ENCODE measurements around the gene CADM2.
A peak's percentile ranks its signal among the peaks of the same experiment; 100 is the strongest.

The CADM2 gene

DNA sequence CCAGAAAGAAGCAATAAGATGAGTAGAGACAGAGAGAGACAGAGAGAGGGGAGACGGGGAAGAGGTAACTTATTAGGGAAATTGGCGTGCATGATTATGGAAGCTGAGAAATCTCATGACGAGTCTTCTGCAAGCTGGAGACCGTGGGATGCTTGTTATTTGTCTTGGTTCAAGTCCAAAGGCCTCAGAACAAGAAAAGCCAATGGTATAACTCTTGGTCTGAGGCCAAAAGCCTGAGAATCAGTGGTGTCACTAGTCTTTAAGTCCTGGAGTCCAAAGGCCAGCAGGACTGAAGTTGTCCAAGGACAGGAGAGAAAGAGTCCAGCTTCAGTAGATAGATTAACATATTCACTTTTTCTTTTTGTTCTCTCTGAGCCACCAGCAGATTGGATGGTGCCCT, 613.6 kb downstream of the CADM2 start:
- DNase-seq (ENCODE audit: low spot score): no peak

DNA sequence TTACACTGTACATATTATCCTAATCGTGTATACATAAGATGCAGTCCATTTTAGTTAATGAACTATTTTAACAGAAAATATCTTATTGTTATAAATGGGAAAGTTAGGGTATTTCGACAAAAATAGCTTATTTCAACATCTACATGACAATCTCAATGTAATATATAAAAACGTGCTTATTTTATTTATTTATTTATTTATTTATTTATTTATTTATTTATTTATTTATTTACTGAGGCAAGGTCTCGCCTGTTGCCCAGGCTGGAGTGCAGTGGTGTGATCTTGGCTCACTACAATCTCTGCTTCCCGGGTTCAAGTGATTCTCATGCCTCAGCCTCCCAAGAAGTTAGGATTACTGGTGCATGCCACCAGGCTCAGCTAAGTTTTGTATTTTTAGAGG, 614.2 kb downstream of the CADM2 start:
- no peak for DNase-seq (ENCODE audit: low spot score)

DNA sequence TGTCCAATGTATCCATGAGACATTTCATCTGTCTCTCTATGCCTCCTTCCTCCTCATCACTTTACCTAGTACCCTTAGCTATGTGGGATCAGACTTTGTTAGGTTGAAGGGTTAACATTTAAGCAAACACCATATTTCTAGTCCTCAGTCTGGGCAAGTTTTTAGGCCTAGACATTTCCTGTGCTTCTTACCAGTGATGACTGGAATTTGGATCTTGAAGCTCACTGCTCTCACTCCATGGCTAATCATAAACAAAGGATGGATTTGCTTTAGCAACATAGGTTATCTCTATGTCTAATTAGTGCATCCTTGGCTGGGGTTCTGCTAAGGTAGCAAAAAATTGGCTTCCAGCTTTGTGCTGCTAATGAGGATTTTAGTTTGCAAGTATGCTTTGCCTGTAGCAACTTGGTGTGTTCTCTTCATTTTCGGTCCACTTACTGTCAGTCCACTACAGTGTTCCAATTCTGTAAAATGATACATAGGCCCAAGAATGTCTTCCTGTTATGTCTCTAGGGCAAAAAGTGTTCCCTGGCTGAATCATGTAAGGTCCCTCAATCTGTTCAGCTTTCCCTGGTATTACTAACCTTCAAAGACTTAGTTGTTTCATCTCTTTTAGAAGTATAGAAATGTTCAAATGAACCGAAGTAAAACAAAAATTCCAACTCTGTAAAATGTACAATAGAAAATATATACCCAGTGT, 615.4 kb downstream of the CADM2 start:
- no peak for DNase-seq (ENCODE audit: low spot score)

DNA sequence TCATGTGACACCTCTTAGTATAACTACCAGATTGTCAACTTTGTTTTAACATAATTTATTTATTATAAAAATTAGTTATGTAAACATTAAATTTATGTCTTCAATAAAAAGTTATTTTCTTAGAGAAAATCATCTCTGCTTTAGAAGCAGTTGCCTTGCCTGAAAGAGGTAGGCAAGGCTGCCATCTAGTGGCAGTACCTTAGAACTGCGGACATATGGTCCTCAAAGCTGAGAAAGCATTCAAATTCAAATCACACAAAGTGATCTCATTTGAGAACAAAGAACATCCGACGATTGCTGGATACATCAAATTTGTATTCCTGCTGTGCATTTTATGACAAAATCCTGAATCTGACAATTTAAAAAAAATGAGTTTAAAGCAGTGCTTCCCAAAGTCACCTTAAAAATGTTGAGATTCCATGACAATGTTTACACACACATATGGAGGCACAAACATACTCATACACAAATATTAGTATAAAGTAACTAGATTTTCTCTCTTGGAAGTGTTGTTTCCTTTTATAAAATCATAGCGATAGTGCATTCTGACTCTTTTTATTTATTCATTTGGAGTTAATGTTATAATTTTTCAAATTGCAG, 617.4 kb downstream of the CADM2 start:
- DNase-seq (ENCODE audit: low spot score): peak; percentile 34

DNA sequence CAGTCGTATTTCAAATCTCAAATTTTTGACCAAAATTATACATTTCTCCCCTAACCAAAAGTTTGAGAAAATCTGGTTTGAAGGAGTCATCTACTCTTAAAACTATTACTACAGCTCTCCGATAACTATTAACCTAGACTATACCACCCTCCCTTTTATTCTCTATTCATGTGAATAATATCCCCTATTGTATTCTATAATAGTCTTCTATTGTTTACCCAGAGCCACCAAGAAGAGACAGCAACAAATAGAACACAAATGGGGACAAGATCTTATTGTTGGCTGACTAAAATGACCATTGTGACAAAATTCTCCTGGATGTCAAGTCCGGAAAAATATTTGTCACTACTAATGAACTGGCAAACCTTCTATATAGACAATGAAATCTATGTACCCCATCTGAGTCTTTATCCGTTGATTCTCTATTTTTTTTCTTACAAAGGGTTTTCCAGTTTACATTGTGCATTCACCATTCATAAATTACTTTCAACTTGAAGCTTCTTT, 618.0 kb downstream of the CADM2 start:
- DNase-seq (ENCODE audit: low spot score): no peak

DNA sequence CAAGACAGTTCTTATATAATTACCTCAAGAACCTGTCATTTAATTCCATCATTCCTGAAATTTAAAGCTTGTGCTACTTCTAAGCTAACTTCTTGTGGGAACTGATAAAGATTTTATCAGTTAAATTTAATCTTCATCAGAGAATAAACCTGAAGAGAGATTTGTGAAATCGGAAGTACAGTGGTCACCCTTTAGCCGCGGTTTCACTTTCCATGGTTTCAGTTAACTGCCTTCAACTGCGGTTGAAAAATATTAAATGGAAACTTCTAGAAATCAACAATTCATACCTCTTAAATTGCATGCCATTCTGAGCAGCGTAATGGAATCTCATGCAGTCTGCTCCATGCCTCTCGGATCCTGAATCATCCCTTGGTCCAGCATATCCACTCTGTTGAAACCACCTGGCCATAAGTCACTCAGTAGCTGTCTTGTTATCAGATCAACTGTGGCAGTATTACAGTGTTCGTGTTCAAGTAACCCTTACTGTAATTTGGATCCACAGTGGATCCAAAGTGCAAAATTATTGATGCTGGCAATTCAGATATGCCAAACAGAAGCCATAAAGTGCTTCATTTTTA, 626.1 kb downstream of the CADM2 start:
- DNase-seq (ENCODE audit: low spot score): no peak

DNA sequence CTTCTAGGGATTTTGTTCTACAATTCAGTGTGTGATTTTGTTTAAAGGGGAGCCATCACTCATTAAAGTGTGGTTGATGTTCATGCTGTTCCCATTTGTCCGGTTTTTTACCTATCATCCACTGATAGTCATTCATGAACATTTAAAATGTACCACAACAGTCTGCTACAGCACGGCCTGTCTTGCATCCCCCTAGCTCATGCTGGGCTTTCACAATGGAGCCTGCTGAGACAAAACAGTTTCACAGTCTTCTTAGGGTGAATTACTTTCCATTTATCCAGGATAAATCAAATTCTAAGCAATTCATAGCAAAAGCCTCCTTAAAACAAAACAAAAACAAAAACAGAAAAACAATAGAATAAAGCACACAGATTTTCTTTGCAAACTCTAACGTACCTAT, 627.2 kb downstream of the CADM2 start:
- no peak for DNase-seq (ENCODE audit: low spot score)

DNA sequence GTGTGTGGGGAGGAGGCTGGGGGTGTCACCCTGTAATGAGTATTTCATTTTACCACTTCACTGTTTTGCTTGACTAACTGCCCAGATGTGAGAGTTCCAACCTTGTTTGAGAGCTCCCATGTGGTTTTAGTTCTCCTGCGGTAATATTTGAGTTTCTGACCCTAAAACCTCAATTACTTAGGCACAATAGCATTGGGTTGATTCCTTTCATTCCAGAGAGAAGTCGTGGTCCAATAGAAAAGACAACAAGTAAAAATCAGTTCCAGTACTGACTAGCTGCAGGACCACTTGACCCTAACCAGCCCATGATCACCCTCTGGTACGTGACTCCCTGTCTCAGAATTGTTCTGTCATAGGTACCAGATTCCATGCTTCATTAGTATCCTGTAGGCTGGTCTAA, 630.4 kb downstream of the CADM2 start:
- no peak for DNase-seq (ENCODE audit: low spot score)

DNA sequence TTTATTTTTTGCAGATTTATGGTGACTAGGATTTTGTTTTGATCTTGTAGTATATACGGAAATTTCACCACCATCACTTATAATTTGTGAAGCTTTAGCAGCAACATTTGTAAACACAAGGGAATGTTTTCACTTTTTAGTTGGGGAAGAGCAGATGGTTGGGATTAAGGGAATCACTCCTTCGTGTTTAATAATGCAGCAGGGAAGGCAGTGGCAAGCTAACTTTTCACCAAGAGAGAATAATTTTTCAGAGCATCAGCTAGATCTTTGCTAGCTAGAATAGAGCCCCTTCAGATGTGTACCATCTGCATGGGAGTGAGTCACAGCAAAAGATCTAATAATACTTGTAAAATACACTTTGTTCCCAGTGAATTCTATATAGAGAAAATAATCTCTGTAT, 632.7 kb downstream of the CADM2 start:
- DNase-seq (ENCODE audit: low spot score): no peak

DNA sequence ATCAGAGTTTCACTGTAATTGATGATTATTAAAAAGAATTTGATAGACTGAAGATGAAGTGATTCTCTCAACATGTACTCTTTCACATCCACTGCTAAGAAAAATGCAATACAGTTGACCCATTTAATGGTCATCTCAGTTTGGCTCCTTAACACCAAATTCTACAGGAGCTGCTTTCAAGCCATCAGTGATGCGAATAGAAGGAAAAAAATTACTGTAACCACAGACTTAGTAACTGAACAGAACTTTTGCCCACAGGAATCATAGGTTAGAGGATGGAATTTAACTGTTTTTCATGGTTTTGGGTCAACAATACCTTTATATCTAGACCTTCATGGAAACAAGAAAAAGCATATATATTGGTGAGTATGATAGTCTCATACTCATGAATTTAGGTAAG, 633.5 kb downstream of the CADM2 start:
- DNase-seq (ENCODE audit: low spot score): no peak

DNA sequence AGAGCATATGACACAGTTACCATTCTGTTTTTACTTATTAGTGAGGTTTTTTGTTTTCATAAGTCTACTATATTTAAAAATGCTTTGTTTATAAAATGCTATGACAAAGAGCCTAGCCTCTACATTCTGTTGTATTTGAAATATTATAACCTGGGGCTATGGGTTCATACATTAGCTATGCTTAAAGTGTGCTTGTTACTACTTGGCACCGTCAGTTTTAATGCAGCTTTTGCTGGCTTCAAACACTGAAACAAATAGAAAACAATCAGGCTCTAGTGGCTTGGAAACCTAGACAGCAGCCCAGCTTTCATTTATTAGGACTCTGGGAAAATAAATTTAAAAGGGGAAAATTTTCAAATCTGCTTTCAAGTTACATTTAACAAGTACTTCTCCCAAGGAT, 635.9 kb downstream of the CADM2 start:
- no peak for DNase-seq (ENCODE audit: low spot score)

DNA sequence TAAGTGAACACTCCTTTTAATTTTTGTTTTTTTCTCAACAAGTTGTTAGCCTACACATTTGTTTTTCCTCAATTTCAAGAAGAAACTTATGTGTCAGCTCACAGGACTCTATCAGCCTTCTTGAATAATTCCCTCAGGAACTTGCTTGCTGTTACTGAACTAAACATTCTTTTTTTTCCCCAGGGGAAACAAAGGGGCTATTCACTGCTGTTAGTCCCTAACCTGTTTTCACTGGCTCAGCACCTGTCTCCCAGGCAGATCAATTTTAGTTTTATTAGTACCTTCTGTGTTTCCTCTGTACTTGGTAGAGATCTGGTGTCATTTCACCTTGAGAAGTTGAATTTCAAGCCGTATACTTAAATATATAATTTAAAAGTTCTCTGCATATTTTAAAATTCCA, 644.6 kb downstream of the CADM2 start:
- DNase-seq (ENCODE audit: low spot score): no peak

DNA sequence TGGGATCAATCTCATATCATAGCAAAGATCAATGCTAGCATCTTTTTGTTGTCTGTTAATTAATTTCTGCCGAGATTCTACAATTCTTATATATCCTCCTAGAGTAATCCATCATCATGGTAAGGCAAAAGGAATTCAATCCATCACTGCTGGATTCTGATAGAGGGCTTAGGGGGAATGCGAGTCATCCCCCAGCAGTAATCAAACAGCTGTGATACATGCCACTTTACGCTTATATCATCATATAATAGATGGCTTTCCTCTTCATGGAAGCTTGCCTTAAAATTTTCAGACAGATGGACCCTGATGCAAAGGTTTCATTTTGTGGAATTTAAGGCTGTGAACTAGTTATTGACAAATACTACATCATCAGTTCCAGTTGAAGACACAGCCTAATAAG, 645.9 kb downstream of the CADM2 start:
- DNase-seq (ENCODE audit: low spot score): no peak

DNA sequence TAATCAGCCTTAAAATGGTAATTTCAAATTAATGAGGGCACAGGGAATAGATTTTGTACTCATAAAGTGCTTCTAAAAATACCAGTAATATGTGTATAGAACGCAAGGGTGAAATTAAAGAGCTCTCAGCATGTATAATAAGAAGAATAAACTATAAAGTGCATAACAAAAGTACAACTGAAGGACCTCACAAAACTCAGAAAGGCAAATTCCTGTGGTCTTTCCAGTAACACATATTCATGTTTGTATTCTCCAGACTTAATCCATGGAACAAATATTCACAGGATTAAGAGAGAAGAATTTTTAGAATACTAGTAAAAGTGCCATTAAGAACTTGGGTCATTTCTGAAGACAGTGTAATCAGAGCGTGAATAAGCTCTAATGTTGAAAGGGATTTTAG, 646.3 kb downstream of the CADM2 start:
- DNase-seq (ENCODE audit: low spot score): no peak

DNA sequence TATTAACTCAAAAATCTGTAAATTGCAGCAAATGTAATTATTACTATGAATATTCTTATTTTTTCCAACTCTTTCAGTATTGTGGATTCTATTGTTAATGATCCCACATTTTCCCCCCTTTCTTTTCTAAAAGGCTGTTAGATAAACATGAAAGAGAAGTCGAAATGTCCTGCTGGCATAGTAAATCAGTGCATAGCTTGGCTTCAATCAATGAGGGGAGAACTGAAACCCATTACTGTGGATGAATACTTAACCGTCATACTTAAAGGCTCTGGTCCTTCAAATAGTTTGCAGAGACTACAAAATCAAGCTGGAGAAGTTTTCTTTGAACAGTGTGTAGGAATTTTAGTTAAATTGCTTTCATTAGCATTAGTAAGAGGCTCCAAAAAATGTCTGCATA, 667.9 kb downstream of the CADM2 start:
- no peak for DNase-seq (ENCODE audit: low spot score)

DNA sequence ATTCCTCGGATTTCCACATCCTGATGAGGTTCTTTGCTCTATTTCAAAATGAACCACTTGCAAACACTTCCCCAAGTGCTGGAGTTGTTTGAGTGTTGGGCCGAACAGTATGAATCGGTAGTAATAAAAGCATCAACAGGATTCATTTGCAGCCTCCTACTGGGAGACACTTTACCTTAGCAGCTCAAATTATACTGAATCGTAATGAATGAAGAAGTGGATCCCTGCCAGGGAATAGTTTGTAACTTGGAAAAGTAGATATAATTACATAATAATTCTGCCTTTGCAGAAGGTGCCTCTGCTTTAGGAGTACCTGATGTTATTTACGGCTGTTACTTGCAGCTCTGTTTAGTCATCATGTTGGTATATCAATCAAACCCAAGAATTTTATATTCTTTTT, 669.1 kb downstream of the CADM2 start:
- DNase-seq (ENCODE audit: low spot score): no peak

DNA sequence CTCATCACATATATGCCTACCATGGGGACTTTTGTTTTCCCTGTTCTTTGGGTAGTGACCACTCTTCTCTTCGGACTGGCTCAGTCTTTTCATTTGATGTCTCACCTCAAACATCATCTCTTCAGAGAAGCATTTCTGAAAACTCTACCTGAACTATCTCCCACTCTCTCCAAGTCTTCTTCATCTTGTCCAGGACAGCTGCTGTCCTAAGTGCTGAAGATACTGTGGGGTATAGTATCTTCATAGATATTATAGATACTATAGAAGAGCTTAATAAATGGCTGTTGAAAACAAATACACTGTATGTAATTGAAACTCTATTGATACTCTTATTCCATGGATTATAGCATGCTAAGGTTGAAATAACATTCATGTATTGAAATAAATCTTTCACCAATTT, 672.3 kb downstream of the CADM2 start:
- no peak for DNase-seq (ENCODE audit: low spot score)

DNA sequence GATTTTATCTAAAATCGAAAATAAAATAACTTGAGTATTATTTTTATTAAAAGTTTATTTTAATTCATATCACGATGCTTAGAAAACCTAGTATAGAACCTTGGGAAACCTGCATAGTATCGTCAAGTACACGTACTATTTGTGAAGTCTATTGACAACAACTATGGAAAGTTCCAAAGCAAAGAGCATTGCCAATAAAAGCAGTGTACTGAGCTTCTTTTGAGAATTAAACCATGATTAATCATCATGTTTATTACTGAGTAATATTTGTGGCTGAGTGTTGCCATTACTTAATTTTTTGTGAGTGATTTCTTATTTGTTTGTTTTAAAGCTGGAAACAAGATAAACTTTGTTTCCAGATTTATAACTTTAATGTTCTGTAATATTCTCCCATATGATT, 674.1 kb downstream of the CADM2 start:
- DNase-seq (ENCODE audit: low spot score): no peak

DNA sequence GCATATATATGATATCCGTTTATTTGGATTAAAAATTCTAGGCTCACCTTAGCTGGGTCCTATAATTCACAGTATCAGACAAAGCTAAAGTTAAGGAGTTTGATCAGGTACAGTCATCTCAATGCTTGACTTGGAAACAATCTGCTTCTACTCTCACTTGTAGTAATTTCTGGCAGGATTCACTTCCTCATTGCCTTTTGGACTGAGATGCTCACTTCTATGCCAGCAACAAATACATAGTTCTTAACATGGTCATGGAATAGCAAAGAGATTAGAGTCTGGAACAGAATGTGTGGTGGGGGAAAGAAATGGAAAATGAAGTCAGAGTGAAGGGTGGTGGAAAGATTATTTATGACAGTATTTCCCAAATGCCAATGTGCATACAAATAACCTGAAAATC, 693.6 kb downstream of the CADM2 start:
- DNase-seq (ENCODE audit: low spot score): no peak

DNA sequence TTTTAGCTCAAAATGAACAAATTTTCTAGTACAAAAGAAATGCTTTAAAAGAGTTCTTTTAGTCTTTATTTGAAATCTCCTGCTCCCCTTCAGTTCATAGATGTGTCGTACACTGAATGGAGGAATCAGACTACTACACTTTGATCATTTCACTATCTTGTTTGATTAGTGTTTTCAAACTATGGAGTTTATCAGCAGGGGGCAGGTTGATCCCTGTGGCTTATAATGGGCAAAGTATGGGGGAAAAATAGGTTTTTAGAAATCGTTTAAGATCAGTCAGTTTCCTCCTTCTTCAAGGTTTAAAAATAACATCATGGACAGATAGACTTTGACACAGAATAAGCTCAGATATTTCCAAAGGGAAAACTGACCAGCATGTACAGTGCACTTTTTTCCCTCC, 701.7 kb downstream of the CADM2 start:
- no peak for DNase-seq (ENCODE audit: low spot score)

DNA sequence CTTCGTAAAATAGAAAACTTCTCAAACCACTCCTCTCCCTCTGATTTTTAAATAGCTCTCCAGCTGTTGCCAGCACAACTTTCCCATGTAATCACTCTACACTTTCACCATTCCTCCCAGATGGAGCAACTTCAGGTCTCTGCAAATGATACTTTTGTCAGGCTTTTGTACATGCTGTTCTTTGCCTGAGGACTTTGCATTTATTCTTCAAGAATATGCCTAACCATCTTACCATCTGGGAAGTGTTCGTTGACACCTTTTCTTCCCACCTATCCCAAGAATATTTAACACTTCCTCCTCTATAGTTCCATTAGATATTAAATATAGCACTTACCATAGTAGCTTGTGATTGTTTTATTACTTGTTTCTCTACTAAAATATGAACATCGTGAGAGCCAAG, 703.7 kb downstream of the CADM2 start:
- DNase-seq (ENCODE audit: low spot score): no peak

DNA sequence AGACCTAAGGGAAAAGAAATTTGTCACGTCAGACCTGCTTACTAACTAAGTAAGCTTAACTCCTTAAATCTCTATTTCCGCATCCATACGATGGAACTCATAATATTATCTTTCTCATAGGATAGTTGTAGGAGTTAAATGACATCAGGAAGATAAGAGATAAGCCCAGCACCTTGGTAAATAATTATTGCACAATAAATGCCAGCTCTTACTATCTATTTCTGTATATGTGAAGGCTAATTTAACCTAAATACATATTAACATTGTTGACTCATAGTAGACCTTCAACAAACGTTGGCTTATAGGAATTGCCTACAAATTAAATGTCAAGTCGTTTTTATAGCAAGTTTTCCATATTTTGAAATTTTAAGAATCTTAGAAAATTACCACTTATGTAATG, 709.0 kb downstream of the CADM2 start:
- DNase-seq (ENCODE audit: low spot score): no peak

DNA sequence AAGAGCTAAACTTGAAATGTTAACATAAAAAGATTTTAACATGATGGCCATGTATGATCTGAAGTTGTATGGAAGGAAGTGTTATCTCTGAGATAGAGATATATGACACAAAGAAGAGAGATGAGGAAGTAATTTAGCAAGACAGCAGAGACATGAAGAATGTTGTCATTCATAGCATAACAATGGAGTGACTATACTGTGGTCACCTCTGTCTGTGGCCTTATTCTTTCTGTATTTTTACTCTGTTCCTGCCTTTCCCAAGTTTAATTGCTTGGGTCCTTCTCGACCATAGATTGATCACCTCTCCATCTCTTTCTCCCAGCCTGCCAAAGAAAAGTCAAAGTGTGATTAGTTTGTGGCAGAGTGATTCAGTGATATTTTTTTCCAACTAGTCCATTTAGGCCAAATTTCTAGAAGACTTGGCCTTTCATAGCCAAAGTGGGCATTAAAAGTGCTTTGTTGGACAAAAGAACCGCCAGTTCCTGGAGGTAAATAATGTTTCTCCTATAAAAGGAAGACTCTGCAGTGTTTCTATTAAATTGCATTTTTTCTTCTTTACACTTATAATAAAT, 711.9 kb downstream of the CADM2 start:
- no peak for DNase-seq (ENCODE audit: low spot score)
